ENCODE results near the gene RRP12.

DNA sequence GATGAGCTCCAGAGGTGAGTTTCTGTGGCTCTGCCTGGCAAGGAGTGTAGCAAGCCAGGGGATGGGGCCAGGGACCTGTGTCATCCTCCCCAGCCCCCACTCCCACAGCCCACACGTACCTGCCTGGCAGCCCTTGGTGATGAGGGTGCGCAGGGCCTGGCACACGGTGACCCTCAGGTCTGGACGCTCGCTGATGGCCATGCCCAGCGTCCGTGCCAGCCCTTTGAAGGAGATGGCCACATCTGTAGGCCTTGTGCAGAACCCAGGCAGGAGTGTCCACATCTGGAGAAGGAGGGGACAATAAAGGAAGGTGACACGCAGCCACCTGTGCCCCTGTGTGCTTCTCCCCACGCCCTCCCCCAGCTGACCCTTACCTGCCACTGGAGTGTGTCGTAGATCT, 27.7 kb downstream of the RRP12 start:
- TF ChIP-seq, protein P1, sequence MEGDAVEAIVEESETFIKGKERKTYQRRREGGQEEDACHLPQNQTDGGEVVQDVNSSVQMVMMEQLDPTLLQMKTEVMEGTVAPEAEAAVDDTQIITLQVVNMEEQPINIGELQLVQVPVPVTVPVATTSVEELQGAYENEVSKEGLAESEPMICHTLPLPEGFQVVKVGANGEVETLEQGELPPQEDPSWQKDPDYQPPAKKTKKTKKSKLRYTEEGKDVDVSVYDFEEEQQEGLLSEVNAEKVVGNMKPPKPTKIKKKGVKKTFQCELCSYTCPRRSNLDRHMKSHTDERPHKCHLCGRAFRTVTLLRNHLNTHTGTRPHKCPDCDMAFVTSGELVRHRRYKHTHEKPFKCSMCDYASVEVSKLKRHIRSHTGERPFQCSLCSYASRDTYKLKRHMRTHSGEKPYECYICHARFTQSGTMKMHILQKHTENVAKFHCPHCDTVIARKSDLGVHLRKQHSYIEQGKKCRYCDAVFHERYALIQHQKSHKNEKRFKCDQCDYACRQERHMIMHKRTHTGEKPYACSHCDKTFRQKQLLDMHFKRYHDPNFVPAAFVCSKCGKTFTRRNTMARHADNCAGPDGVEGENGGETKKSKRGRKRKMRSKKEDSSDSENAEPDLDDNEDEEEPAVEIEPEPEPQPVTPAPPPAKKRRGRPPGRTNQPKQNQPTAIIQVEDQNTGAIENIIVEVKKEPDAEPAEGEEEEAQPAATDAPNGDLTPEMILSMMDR (IDR thresholded peaks at IDR 0.05; ENCODE audit: low read length) = no peak
- TF ChIP-seq EZH2 (IDR thresholded peaks at IDR 0.05; ENCODE audit: borderline replicate concordance, low read length) = no peak

Measured in OCI-LY1 (cell line).